Right atrium auricular region (tissue), 2 donors: Measurements from ENCODE around the gene MT1B. TPM values are rescaled to one million over a fixed set of nuclear protein-coding genes. Genes with fewer than 3 reads are reported as not detected.

Experiments used
- DNase-seq: peaks from one replicate; pipeline ENCODE4 v3.0.0-alpha.2; 2019; ENCODE audit warnings: low spot score
- H3K27ac ChIP-seq, 2 donors: fragments of 200-600 bp; sonication (generic); 1 replicate in 1 of 2; 2 replicates in 1 of 2; pipeline ENCODE4 v1.5.1; 2016 to 2019
- H3K27me3 ChIP-seq, 2 donors: fragments of 200-600 bp; sonication (generic); one replicate each; pipeline versions ENCODE4 v1.5.1 to v1.6.0; 2017 to 2019
- H3K36me3 ChIP-seq: fragments of 200-600 bp; sonication (generic); one replicate; pipeline ENCODE4 v1.5.1; 2016
- H3K4me1 ChIP-seq, 2 donors: fragments of 200-600 bp; sonication (generic); one replicate each; pipeline versions ENCODE4 v1.5.1 to v1.6.0; 2017 to 2019
- H3K4me3 ChIP-seq, 2 donors: fragments of 200-600 bp; sonication (generic); 1 replicate in 1 of 2; 2 replicates in 1 of 2; pipeline ENCODE4 v1.5.1; 2017 to 2019; ENCODE audit warnings: mild to moderate bottlenecking in 1 of 2, moderate library complexity in 1 of 2
- H3K9me3 ChIP-seq, 2 donors: fragments of 200-600 bp; sonication (generic); one replicate each; pipeline ENCODE4 v1.5.1; 2019
- total RNA-seq, 2 donors: library from RNA; depleted of rRNA; stranded (reverse); fragments of >200 nt; gene quantifications; one replicate each; pipeline ENCODE4 v1.1.0, GENCODE V29; 2016
- TF ChIP-seq, protein P1 (sequence below), 2 donors: fragments of 200-600 bp; sonication (generic); IDR thresholded peaks; one replicate each; pipeline ENCODE4 v1.5.1; 2019; ENCODE audit warnings: antibody characterized with exemption in 2 of 2

Gene MT1B
- total RNA-seq, 2 donors from 2014 or later = not detected

- Histone ChIP-seq H3K27ac (peak overlapping the region; percentile 79 to 81), H3K27me3 (no peaks in the 10 kb centered on the region), H3K9me3 (no peaks in the 10 kb centered on the region), H3K4me1 (peaks cover 0 to 32% of the 10 kb centered on the region in 2 donors), H3K36me3 (no peaks in the 10 kb centered on the region), H3K4me3 (peak overlapping the region; percentile 39 to 58)
- DNase-seq = no peak
- TF ChIP-seq, protein P1, sequence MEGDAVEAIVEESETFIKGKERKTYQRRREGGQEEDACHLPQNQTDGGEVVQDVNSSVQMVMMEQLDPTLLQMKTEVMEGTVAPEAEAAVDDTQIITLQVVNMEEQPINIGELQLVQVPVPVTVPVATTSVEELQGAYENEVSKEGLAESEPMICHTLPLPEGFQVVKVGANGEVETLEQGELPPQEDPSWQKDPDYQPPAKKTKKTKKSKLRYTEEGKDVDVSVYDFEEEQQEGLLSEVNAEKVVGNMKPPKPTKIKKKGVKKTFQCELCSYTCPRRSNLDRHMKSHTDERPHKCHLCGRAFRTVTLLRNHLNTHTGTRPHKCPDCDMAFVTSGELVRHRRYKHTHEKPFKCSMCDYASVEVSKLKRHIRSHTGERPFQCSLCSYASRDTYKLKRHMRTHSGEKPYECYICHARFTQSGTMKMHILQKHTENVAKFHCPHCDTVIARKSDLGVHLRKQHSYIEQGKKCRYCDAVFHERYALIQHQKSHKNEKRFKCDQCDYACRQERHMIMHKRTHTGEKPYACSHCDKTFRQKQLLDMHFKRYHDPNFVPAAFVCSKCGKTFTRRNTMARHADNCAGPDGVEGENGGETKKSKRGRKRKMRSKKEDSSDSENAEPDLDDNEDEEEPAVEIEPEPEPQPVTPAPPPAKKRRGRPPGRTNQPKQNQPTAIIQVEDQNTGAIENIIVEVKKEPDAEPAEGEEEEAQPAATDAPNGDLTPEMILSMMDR (IDR thresholded peaks at IDR 0.05) = no peak
These were observed 18.8 kb upstream of the MT1B start for GRCh38 chr16:56632848-56633365.

DNA sequence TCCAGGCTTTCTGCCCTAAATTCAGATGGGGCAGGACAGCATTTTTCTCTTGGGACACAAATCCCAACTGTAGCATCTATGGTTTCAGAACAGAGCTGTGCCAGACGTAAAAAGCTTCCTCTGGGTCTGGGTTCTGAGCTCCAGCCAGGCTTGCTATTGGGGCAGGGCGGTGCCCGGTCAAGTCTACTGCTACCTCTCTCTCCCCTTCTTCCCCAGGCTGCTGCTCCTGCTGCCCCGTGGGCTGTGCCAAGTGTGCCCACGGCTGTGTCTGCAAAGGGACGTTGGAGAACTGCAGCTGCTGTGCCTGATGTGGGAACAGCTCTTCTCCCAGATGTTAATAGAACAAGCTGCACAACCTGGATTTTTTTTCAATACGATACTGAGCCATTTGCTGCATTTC, 18.2 kb upstream of the MT1B start:
- TF ChIP-seq, protein P1 (IDR thresholded peaks at IDR 0.05) = no peak
- DNase-seq = no peak
- no peaks in the 10 kb centered on the region for H3K36me3 ChIP-seq
- peaks cover 0 to 39% of the 10 kb centered on the region in 2 donors for H3K4me1 ChIP-seq
- no peaks in the 10 kb centered on the region for H3K9me3 ChIP-seq
- no peaks in the 10 kb centered on the region for H3K27me3 ChIP-seq
- no peak overlapping the region for H3K27ac ChIP-seq
- H3K4me3 ChIP-seq = peak overlapping the region in 1 of 2 donors; percentile 58

- Histone ChIP-seq H3K27me3 (no peaks in the 10 kb centered on the region), H3K9me3 (no peaks in the 10 kb centered on the region), H3K4me3 (peak overlapping the region in 1 of 2 donors; percentile 23), H3K27ac (no peak overlapping the region), H3K36me3 (no peaks in the 10 kb centered on the region), H3K4me1 (peaks cover 0 to 36% of the 10 kb centered on the region in 2 donors)
- TF ChIP-seq, protein P1 (IDR thresholded peaks at IDR 0.05) = no peak
- DNase-seq = no peak
These were observed 16.8 kb upstream of the MT1B start for GRCh38 chr16:56634715-56635440.

DNA sequence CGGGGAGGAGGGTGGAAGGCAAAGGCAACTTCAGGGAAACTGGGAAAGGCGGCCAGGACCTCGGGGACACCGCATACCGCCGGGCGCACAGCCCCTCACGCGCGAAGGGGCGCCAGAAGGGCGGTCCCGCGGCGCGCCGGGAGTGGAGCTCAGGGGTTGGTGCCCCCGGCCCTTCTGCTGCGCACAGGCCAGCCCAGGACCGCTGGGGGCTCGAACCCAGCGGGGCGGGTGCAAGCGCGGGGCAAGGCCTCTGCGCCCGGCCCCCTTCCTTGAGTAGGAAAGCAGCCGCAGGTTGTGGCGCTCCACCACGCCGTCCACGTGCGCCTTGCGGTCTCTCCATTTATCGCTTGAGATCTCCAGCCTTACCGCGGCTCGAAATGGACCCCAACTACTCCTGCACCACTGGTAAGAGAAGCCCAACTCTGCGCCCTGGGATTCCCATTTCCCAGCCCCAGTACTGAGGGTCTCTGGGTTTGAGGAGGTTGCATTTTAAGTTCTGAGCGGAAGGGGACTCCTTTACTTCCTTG, 16.2 kb upstream of the MT1B start:
- TF ChIP-seq, protein P1 (IDR thresholded peaks at IDR 0.05) = no peak
- Histone ChIP-seq H3K27ac (no peak overlapping the region), H3K4me1 (peaks cover 0 to 36% of the 10 kb centered on the region in 2 donors), H3K27me3 (no peaks in the 10 kb centered on the region), H3K4me3 (peak overlapping the region in 1 of 2 donors; percentile 23), H3K36me3 (no peaks in the 10 kb centered on the region), H3K9me3 (no peaks in the 10 kb centered on the region)
- no peak for DNase-seq

DNA sequence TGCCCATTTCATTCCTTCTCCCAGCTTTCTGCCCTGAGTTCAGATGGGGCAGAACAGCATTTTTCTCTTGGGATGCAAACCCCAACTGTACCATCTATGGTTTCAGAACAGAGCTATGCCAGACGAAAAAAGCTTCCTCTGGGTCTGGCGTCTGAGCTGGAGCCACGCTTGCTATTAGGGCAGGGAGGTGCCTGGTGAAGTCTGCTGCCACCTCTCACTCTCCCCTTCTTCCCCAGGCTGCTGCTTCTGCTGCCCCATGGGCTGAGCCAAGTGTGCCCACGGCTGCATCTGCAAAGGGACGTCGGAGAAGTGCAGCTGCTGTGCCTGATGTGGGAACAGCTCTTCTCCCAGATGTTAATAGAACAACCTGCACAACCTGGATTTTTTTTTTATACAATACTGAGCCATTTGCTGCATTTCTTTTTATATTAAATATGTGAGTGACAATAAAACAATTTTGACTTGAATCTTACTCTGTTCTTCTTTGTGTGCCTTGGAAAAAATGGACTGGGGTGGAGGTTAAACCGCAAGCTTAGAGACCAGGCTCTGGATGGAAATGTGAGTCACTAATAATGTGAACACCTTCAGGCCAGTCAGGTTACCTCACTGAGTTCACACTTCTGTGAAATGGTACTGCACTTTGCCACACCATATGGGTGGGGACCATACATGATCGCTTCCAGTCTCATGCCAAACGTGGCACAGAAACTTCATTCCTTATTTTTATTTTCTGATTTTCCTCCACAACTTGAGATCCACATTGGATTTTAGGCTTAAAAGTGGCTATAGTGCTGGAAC, 14.9 kb upstream of the MT1B start:
- Histone ChIP-seq H3K27me3 (no peaks in the 10 kb centered on the region), H3K9me3 (no peaks in the 10 kb centered on the region), H3K4me1 (peaks cover 0 to 32% of the 10 kb centered on the region in 2 donors), H3K36me3 (no peaks in the 10 kb centered on the region), H3K27ac (no peak overlapping the region), H3K4me3 (no peak overlapping the region)
- TF ChIP-seq, protein P1 (IDR thresholded peaks at IDR 0.05) = no peak
- DNase-seq = no peak
